Activated naive CD4-positive, alpha-beta T cell (primary cell): Measurements from ENCODE around the gene SLC15A3.
"Not testable (repeated sequence)": the region's sequence is repeated elsewhere in the genome, so short reads cannot be mapped to it uniquely, and the experiment has no call there.

Experiments
- DNase-seq, 4 experiments: peaks; one replicate each; lab custom pipeline; 2025; lab: John Stamatoyannopoulos, UW

The SLC15A3 gene

DNA sequence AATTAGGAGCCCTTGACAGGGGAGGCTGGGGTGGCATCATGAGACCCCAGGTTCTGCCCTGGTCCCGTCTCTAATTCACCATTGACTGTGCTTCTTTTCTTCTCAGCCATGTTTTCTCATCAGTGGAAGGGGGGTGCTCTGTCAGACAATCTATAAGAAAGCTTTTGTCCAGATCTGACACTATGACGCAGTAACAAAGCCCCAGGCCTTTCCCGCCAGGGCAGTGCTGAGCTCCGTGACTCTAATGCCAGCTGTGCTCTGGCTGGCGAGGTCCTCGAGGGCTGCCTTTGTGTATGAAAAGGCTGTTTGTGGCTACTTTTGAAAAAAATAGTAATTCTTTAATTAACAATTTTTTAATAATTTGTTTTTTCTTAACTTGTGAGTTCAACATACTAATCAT is 22.8 kb upstream of the SLC15A3 start:
- DNase-seq: no peak

DNA sequence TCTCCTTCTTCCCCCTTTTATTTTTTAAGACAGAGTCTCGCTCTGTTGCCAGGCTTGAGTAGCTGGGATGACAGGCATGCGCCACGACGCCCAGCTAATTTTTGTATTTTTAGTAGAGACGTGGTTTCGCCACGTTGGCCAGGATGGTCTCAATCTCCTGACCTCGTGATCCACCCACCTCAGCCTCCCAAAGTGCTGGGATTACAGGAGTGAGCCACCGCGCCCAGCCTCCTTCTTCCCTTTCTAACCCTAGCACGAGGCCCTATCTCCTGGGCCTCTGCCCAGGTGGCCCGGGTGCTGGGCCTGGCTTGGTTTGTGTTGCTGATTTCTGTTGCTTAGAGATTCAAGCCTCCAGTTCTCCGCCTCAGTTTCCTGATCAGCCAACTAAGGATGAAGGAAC is 22.3 kb upstream of the SLC15A3 start:
- not testable (repeated sequence) for DNase-seq

DNA sequence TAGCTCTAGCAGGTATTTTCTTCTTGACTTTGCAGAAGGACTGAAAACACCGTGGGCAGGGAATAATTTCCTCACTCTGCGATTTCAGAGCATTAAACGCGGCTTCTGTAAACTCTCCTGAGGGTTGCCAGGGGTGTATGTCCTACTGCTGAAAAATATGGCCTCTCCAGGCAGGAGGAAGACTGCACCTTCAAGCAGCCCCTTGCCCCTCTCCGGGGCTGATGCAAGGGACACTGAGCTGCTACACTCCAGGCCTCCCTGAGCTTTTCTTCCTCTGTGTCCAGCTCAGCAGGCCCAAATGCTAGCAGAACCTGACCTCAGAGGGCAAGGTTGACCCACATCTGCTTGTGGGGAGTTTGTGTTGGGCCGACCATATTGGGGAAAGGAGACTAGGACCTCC is 21.7 kb upstream of the SLC15A3 start:
- no peak for DNase-seq

DNA sequence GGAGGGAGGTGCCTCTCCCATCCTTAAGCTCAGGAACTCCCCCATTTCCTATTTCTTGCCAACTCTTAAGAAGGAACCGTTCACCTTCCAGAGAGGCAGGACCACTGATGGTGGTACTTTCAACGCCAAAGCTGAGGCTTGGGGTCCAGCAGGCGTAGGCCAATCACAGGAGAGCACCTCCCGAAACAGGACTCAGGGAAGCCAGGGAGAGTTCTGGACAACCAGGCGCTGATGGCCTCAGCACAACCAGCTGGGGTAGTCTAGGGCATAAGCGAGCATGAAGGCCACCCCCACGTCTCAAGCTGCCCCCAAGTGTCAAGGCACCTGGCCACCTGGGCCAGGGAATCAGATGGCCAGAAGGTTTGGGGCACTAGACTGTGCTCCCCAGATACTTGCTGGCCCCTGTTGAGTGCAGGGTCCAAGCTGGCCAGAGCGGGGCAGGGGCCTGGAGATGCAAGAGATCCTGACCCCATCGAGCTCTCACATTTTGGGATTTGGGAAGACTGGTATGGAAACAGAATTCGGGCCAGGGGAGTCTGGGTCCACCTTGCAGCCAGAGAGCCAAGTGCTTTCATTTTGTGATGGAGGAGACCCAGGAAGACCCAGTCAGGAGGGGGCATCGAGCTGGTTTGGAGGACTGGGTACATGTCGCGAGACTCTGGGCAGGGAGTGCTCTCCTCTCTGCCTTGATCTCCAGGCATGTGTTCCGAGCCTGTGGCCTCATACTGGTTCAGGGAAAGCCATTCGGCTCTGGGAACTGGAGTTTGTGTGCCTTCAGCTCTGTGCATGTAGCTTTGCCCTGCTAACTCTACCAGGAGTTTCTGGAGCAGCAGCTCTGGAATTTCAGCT is 20.4 kb upstream of the SLC15A3 start:
- DNase-seq: no peak

DNA sequence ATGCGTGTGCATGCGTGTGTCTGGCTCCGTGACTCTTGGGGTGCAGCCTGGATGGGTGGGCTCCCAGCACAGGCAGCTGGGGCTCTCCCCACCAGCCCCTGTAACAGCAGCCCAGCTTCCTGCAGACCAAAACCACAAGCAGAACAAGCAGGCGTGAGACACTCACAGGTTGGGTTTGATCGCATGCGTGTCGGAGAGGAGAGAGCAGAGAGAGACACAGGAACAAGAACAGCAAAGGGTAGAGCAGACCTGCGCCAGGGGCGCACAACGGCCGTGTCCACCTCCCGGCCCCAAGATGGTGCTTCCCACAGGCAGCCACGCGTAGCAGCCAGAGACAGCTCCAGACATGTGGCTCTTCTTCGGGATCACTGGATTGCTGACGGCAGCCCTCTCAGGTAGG is 19.5 kb upstream of the SLC15A3 start, which contains the start of gene CD6:
Gene CD6, plus strand, starts transcription at position 161 of the 400 bp plus-strand sequence. Its CDS starts 186 bp downstream, at position 347.
- DNase-seq: peak in 2 of 4 experiments; percentile 40 to 54

DNA sequence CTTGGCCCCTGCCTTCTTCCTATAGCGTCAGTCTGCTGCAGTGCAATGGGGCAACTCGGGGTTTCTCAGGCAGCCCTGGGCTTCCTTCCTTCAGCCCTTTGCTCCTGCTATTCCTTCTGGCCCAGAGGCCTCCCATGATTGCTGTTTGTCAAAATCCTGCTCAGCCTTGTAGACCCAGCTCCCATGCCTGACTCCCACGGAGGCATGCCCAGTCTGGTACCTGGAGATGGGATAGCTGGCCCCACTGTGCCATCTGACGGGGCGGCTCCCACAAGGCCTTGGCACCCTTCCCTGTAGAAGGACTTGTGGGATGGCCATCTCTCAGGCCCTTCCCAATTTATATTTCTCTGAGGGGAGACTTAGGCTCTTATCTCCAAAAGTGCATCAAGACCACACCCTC is 18.9 kb upstream of the SLC15A3 start:
- no peak for DNase-seq

DNA sequence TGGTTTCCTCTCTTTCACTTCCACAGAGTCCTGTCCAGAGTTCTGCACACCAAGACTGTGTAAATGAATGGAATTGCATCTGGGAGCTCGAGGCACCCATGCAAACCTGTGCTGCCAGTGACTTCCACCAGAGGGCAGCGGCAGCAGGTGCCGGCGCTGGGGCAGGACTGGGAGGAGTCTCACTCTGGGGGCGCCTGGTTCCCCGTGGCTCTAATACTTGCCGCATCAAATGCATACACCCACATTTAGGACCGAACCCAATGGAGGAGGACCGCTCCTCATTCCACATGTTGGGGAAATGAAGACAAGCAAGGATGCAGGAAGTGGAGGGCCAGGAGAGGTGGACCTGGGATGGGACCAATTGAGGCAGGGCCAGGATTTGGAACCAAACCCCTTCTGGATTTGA is 18.4 kb upstream of the SLC15A3 start:
- DNase-seq: peak; percentile 50 to 77 (median 66)

DNA sequence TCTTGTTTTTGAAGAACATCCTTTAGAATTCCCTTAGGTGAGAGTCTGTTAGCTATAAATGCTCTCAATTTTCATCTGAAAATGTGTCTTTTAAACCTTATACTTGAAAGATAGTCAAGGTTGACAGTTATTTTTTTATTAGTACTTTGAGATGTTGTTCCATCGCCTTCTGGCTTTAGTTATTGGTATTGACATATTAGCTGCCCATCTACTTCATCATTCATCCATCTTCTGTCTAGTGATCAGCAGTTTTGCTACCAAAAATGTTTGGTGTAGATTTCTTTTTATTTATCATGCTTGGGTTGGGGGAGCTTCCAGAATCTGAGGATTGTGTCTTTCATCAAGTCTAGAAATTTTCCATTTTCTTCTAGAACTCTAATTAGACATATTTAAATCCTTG is 16.2 kb upstream of the SLC15A3 start:
- no peak for DNase-seq

DNA sequence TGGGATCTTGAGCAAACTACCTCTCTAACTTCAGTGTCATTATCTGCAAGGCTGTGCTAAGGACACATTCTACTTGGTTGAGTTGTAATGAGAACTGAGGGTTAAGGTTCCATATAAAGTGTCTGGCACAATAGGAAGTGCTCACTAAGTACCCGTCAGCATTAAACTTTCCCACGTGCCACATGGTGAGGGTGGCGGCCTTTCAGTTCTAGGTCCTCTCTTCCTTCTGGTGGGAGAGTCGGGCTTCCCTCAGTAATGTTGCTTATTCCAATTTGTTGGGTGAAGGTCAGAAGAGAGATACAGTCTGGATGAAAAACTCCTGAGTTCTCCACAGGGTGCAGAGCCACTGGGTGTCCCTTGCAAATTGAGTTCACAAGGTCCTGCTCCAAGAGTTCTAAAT is 14.9 kb upstream of the SLC15A3 start:
- no peak for DNase-seq

DNA sequence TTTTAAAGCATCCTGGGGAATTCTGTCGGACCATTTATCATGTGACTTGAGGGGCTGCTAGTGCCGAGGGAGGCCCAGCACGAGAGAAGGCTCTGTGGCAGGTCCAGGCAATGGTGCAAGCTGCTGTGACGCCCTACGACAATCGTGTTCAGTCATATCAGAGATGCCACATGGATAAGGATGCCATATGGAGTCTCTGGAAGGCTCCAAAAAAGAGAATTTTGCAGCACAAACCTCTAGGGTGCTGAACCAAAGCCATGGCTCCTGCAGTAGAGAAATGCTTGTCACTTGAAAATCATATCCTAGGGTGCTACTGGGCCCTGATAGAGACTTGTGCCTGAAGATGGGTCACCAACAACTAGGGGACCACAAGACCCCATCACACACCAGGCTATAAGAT is 12.8 kb upstream of the SLC15A3 start:
- no peak for DNase-seq

DNA sequence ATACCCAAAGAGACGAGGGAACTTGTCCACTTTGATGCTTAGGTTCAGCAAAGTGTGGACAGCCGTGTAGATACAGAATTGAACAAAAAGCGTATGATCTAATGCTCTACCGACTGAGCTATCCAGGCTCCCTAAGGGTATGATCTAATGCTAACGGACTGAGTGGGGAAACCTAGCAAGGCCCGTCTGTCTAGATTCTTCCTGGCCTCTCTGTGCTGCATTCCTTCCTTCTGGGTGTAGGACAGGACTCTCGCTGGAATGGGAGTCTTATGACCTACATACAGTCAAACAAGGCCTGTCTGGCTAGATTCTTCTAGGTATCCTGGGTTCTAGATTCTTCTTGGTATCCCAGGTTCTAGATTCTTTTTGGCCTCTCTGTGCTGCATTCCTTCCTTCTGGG is 8.4 kb upstream of the SLC15A3 start:
- DNase-seq: no peak

DNA sequence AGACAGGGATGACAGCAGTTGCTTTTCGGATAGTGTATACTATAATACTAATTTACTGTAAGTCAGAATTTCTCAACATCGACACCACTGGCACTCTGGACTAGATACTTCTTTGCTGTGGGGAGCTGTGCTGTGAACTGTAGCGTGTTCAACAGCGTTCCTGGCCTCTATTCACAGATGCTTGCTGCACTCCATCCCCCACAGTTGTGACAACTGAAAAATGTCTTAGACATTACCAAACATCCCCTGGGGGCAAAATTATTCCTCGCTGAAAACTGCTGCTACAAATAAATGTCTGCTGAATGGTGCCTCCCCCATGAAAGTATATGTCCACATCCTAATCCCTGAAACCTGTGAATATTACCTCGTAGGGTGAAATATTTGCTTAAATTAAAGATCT is 7.5 kb upstream of the SLC15A3 start:
- no peak for DNase-seq

DNA sequence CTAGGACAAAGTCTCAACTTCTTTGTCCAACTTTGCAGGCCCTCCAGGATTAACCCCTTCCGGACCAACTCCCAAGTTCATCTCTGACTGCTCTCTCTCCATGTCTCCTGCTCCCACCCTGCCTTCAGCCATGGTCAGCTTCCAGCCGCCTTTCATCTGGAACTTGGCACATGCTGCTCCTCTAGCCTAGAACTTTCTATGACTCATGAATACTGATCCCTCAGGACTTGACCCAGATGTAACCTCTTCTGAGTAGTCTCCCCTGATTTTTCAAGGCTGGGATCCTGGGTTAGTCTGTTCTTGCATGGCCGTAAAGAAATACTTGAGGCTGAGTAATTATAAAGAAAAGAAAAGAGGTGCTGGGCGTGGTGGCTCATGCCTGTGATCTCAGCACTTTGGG is 5.2 kb upstream of the SLC15A3 start:
- DNase-seq: no peak

DNA sequence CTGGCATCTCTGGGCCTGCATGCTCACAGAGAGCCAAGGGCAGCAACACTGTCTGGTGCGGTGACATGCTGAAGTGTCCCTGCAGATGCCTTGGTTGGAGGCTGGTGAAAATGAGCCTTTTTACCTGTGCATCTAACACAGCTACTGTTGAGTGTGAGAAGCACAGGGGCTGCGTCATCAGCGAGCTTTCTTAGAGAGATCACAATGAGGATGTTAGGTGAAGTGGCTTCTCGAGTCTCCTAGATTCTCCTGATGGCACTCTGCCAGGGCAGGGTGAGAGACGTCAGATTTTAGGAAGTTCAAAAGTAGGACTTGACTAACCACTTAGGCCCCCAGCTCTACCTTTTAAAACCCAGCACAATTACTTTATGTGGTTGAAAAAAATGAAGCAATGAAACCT is 3.6 kb upstream of the SLC15A3 start:
- no peak for DNase-seq

DNA sequence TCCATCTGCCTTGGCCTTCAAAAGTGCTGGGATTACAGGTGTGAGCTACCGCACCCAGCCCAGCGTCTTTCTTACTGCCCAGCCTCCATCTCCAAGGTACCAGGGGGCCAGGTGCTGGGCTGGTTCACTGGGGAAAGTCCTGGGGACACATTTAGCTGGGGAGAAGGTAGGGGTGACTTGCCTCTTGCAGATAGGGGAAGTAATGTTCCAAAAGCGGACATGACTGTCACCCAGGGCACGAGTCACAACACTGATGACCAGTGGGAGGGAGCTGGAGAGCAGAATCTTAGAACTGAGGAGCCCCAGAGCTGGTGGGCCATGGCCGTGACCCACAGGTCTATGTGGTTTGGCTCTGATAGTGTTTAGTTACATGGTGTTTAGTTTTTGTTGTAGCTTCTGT is 2.4 kb upstream of the SLC15A3 start:
- DNase-seq: no peak

DNA sequence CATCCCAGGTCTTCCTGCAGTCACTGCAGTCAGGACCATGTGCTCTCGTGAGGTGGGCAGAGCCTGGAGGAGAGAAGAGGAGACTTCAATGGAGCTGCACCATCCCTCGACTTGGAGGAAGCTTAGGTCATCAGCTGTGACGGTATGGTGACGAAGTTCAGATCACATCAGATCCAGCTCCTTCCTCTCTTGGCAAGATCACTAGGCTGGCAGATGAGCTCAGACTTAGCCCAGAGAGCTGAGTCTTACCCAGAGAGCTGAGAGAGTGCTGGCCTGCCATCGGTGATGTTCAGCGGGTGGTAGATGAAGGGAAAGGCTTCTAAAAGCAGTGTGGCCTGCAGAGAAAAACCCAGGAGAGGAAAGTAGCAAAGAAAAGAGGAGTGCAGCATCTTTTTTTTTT is 1.8 kb upstream of the SLC15A3 start:
- no peak for DNase-seq

DNA sequence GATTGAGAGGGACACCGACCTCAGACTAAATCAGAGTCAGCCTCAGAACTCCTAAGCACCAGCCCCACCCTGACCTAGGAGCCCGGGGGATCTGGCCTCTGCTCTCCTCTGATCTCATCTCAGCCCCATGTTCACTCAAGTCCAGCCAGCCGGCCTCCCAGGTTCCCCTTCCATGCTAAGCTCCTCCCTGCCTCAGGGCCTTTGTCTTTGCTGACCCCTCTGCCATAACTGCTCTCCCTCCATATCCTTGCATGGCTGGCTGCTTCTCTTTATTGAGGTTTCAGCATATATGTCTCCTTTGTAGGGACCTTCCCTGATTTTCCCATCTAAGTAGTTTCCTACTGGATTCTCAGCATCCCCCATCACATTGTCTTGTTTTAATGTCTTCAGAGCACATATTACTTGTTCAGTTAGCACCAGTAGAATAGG is 780 bp upstream of the SLC15A3 start:
- no peak for DNase-seq

DNA sequence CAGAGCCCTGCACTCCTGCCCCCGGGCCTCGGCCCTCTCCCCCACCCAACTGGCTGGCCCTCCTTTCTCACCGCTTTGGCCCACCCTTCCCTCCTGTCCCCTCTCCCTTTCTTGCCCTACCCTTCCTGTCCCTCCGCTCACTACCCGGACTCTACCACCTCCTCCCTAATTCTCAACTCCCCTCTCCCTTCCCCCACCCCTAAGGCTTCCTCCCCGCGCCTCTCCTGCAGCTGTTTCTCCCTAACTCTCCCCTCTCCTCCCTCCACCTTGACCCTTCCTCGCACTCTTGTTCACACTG is 421 bp downstream of the SLC15A3 start:
- DNase-seq: no peak

DNA sequence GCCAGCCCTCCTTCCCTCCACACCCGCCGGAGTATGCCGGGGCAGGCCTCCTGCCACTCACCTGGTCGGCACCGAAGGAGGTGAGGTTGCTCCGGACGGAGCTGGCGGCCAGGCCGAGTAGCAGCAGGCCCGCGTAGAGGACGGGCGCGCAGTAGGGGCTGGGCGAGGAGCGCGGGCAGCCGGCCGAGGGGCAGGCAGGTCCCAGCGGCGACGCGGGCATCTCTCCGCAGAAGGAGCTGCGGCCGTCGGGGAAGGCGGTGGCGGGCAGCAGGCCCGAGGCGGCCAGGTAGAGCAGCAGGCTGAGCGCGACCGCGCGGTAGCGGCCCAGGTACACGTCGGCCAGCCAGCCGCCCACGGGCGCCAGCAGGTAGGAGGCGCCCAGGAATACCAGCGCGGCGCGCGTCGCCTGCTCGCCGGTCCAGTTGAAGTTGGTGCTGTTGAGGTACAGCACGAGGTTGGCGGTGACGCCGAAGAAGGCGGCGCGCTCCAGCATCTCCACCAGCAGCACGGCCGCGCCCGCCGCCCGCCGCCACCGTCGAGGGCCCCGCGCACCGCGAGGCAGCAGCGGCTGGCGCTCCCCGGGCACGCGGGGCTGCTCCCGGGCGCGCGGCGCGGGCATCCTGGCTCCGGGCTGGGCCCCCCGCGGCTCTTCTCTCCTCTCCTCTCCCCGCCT is 907 bp downstream of the SLC15A3 start:
- peak in 1 of 4 experiments; percentile 43 for DNase-seq

DNA sequence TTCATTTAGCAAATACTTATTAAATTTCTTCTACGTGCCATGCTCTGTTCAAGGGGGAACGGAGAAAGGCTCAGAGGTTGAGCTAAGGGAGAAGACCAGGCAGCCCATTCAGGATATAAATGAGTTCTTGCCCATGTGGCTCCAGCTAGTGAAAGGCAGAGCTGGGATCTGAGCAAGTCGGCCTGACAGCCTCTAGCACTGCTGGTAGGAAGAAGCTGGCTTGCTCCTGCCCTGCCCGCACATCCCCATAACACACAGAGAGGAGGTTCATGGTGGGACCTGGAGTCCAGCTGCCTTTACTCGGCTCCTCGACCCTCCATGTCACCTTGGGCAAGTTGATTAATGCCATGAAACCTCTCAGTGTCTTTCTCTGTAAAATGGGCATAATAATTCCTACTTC is 2.0 kb downstream of the SLC15A3 start:
- no peak for DNase-seq

DNA sequence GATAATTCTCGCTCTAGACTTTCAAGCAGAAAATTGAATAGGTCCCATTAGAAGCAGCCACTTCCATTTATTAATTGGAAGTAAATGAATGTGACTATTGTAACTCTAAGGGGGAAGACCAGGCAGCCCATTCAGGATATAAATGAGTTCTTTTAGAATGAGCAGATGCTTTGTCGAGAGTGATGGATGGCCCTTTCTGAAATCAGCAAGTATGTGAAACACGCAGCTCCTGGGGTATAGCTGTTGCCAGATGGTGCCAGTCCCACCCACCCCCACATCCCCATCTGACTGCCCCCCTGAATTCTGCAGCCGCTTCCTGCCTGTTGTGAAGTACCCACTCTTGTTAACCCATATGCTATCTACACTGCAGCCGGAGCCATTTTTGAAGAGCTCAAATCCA is 3.7 kb downstream of the SLC15A3 start:
- no peak for DNase-seq

DNA sequence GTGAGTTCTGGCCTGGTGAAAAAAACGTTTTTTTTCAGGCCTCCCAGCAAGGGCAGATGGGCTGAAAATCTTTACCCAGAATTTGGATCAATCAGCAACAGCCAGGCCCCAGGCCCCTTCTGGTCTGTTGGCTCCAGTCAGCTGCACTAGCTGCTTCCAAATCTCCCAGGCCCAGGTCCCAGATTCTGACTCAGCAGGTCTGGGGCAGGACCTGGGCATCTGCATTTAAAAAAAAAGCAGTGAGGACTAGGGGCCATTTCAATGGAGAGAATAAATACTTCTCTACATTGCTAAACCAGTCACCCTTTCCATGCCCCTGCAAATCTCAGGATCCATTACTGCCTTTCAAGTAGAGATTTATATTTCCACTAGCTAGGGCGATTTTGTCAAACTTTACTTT is 4.3 kb downstream of the SLC15A3 start:
- DNase-seq: no peak

DNA sequence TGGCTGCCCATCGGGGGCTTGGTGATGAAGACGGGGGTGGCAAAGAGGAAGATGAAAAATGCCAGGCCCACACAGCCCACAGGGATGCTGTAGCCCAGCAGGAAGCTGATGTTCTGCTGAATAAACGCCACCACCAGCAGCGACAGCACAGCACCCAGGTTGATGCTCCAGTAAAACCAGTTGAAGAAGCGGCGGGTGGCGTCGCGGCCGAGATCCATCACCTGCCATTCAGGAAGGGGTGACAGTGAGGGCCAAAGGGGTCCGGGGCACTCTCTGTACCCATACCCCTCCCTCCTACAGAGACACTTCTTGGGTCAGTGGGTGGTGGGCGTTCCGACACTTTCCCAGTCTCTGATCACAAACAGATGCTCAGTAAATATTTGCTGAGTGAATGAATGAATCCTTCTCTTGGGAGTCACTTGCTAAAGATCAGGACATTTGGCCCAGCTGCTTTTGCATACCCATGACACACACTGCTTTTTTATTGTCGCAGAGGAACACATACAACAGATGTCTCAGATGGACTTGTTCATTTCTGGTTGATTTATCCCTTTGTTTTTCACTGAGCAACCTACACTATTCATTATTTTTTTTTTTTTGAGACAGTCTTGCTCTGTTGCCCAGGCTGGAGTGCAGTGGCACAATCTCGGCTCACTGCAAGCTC is 5.2 kb downstream of the SLC15A3 start:
- no peak for DNase-seq
